ENCODE results near the gene MED27. TPM values are rescaled to one million over a fixed set of nuclear protein-coding genes. Genes with fewer than 3 reads are reported as not detected.

Gene MED27
- total and polyA plus RNA-seq, 7 donors: 10.7 to 24.4 (median 14.2) TPM

DNA sequence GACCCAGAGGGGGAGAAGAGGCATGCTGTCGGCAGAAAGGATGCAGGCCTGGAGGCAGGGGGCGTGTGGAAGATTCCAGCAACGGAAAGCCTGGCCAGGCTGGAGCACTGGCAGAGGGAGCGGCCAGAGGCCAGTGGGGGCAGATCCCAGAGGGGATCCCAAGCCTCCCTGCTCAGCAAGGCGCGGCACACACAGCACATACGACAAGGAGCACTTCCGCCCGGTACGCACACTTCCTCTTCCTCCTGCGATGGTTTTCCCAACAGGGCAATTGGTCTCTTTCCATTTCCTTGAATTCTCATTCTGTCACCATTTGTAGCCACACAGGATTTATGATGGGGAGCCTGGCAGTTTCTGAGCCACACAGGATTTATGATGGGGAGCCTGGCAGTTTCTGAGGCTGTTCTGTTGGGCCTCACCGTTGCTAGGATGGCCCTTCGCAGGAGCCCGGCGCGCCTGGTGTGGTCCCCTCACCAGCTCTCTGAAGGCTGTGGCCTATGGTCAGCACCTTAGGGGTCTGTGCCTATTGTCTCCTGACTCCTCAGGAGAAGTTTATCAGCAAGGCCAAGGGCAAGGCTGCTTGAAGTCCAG is 216.3 kb downstream of the MED27 start:
- Histone ChIP-seq H3K27me3 (ENCODE audit: insufficient read depth in 3 of 3, low read length in 2 of 3) (no peaks in the 10 kb centered on the region), H3K4me3 (no peak overlapping the region), H3K36me3 (ENCODE audit: insufficient read depth in 1 of 2, low read depth in 1 of 2) (peaks cover 0 to 40% of the 10 kb centered on the region in 2 donors), H3K4me1 (no peaks in the 10 kb centered on the region), H3K27ac (no peak overlapping the region), H3K9me3 (no peaks in the 10 kb centered on the region)
- ATAC-seq (no peak), DNase-seq (peak in 1 of 2 donors; percentile 11)
- intact Hi-C loops (cut with DNase I): no loop called here
- 66 to 86% (median 81%) methylated on average over 13 to 16 of the region's 16 CpGs for WGBS, 3 donors
- no peak for TF ChIP-seq CTCF (IDR thresholded peaks at IDR 0.05)

- ATAC-seq (no peak), DNase-seq (peak in 1 of 2 donors; percentile 23)
- Histone ChIP-seq H3K27ac (no peak overlapping the region), H3K9me3 (no peaks in the 10 kb centered on the region), H3K4me3 (no peak overlapping the region), H3K27me3 (ENCODE audit: insufficient read depth in 3 of 3, low read length in 2 of 3) (no peaks in the 10 kb centered on the region), H3K36me3 (ENCODE audit: insufficient read depth in 1 of 2, low read depth in 1 of 2) (peaks cover 0 to 40% of the 10 kb centered on the region in 2 donors), H3K4me1 (no peaks in the 10 kb centered on the region)
- WGBS, 3 donors: 64 to 70% (median 67%) methylated on average over 18 of the region's 18 CpGs
- intact Hi-C loops (cut with DNase I): no loop called here
- TF ChIP-seq CTCF (IDR thresholded peaks at IDR 0.05): no peak
Measured at GRCh38 chr9:131862261-131862660, 217.4 kb downstream of the MED27 start.

- Histone ChIP-seq H3K9me3 (no peaks in the 10 kb centered on the region), H3K36me3 (ENCODE audit: insufficient read depth in 1 of 2, low read depth in 1 of 2) (peaks cover 0 to 40% of the 10 kb centered on the region in 2 donors), H3K27ac (no peak overlapping the region), H3K4me1 (no peaks in the 10 kb centered on the region), H3K27me3 (ENCODE audit: insufficient read depth in 3 of 3, low read length in 2 of 3) (no peaks in the 10 kb centered on the region), H3K4me3 (no peak overlapping the region)
- ATAC-seq (no peak), DNase-seq (no peak)
- intact Hi-C loops (cut with DNase I): no loop called here
- TF ChIP-seq CTCF (IDR thresholded peaks at IDR 0.05): no peak
- 74 to 84% (median 81%) methylated on average over 12 to 13 of the region's 13 CpGs for WGBS, 3 donors
Measured at GRCh38 chr9:131860430-131860829, 219.2 kb downstream of the MED27 start.

DNA sequence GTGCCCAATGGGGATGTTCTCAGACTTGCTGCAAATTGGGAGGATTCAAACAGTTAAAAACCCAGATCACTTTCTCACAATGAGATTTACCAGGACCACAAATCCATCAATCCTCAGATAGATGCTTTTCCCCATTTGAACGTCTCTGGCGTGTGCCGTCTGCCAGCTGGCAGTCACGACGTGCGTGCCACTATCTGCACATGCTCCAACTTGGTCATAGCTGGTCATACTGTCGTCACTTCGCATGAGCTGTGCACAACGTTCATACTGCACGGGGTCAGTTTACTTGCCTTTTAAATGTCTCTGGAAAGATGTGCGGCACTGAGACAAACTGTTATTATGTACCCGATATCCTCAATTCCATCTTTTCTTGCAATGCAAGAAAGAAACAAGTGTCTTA is 221.5 kb downstream of the MED27 start:
- Histone ChIP-seq H3K4me1 (no peaks in the 10 kb centered on the region), H3K36me3 (ENCODE audit: insufficient read depth in 1 of 2, low read depth in 1 of 2) (peaks cover 0 to 36% of the 10 kb centered on the region in 2 donors), H3K27me3 (ENCODE audit: insufficient read depth in 3 of 3, low read length in 2 of 3) (no peaks in the 10 kb centered on the region), H3K27ac (no peak overlapping the region), H3K4me3 (no peak overlapping the region), H3K9me3 (no peaks in the 10 kb centered on the region)
- intact Hi-C loops (cut with DNase I): no loop called here
- DNase-seq (no peak), ATAC-seq (no peak)
- 59 to 62% (median 59%) methylated on average over 12 of the region's 12 CpGs for WGBS, 3 donors
- no peak for TF ChIP-seq CTCF (IDR thresholded peaks at IDR 0.05)

DNA sequence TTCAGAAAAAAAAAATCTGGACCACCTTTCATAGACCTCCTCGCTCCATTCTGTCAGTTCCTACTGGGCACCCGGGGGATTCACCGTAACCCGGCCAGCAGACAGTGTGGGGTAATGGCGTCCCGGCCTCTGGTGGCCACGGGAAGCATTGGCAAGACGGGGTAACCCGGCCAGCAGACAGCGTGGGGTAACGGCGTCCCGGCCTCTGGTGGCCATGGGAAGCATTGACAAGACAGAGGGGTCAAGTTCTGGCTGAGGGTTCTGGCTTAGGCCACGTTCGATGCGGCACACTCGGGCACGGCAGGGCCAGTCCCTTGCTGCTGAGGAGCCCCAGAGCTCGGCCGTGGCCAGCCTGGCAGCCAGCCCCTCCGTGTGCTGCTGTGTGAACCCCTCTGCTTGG is 223.6 kb downstream of the MED27 start:
- no peaks in the 10 kb centered on the region for H3K4me1 ChIP-seq
- no peak for ATAC-seq
- H3K36me3 ChIP-seq (ENCODE audit: insufficient read depth in 1 of 2, low read depth in 1 of 2): peaks cover 0 to 16% of the 10 kb centered on the region in 2 donors
- H3K9me3 ChIP-seq: no peaks in the 10 kb centered on the region
- TF ChIP-seq CTCF (IDR thresholded peaks at IDR 0.05): no peak
- no peak overlapping the region for H3K27ac ChIP-seq
- H3K4me3 ChIP-seq: no peak overlapping the region
- intact Hi-C loops (cut with DNase I): no loop called here
- WGBS, 3 donors: 81 to 87% (median 86%) methylated on average over 20 to 21 of the region's 21 CpGs
- no peak for DNase-seq
- H3K27me3 ChIP-seq (ENCODE audit: insufficient read depth in 3 of 3, low read length in 2 of 3): no peaks in the 10 kb centered on the region

All from psoas muscle (tissue), 8 donors.